GM18498 (cell line): ENCODE data around the gene KLHL2.

Source experiments
- ATAC-seq: cut with Tn5 transposase; IDR thresholded peaks from one replicate; pipeline ENCODE4 v1.9.1; 2021; ENCODE audit warnings: mild to moderate bottlenecking, moderate library complexity; ENCODE audit not compliant: unreplicated experiment

KLHL2 gene

DNA sequence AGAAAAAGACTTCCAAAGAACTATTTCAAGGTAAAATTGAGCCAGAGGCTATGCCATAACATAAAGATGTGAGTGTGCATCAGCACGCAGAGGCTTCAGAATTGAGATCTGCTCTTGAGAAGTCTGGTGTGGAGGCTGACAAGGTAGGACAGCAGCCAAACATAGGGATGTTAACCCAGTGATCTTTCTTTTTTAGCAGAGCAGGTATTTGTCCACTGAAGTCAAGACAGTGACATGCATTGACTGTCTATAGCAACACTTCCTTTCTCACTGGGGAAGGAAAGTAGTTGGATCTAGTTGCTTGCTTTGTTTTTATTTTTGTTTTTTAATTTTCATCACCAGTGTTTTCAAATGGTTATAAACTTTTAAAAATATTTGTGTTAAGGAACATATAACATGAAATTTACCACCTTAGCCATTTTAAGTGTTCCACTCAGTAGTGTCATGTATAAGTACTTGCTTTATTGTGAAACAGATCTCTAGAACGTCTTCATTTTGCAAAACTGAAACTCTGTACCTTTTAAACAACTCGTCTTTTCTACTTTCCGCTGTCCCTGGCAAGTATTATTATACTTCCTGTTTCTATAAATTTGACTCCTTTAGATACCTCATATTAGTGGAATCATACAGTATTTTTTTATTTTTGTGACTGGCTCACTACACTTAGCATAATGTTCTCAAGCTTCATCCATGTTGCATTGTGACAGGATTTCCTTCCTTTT is 79.4 kb downstream of the KLHL2 start:
- peak; percentile 84 for ATAC-seq

DNA sequence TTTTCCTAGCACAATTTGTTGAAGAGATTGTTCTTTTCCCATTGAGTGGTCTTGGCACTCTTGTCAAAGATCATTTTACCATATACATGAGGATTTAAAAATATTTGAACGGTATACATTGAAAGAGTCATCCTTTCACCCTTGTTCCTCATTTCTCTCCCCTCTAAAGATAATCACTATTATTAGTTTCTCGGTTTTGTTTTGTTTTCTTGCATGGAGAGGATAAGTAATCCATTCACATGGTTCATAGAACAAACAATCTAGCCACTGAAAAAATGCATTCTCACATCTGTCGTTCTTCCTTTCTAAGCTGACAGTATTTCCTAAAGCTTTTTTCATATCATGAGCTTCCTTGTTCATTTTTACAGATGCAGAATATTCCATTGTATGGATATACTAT is 80.9 kb downstream of the KLHL2 start:
- ATAC-seq = peak; percentile 55

DNA sequence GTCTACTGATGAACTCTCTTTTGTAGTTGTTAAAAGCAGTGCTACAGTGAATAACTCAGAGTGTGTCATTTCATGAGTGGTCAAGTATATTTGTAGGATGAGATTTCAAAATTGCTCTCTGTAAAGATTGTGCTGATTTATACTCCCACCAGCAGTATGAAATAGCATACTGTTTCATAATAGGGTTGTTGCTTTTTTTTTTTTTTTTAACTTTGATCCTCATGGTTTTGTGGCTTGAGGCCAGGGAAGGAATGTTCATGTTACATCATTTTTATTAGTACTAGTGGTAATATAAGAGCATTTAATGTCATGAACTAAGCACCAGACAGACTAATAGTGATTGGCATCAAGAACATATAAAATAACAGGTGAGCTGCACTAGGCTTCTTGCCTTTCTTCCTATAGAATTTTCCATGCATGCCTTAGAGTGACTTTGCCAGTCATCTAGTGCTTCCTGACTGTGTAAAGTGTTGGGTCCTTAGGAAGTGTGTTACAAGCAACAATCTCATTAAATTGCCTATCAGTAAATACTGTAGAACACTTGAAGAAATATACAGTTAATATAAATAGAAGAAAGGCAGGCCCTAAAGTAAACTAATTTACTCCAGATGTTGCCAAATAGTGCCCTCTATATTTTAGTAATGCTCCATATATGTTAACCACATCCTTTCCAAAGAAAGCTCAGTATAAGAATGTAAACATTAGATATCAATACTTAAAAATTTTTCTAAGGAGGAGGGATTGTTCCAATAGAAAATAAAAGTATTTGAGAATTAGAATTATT is 81.5 kb downstream of the KLHL2 start:
- peak; percentile 16 for ATAC-seq

DNA sequence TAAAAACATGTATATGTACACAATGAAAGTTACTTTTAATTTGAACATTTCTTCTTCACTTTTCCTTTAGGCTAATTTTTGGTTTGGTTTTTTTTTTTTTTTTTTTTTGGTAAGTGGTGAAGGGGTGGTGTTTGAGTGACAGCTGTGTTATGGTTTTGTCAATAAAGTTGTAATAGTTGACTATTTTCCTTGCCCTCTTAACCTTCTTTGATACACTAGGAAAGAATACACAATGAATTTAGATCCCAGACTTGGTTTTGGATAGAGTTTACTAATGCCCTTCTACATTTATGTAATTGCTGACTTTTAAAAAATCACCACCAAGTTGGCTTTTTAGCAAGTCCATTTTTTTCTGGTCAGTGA is 82.0 kb downstream of the KLHL2 start:
- ATAC-seq = no peak

DNA sequence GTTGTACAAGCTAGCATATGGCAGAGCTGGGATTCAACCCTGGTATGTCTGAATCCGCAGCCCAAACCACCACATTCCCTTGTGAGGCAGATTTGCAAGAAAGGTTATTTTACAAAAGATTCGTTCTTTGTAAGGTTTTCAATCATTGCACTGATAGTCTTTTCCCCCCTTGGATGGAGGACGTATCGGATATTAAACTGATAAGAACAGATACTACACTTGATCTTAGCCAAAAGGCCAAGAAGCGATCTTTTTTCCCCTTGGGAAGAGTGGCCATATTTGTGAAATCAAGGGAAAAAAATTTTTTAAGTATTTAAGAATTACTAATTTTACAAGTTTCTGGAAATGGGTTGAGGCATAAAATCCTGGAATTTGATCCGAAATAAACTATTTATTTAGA is 85.7 kb downstream of the KLHL2 start:
- no peak for ATAC-seq

DNA sequence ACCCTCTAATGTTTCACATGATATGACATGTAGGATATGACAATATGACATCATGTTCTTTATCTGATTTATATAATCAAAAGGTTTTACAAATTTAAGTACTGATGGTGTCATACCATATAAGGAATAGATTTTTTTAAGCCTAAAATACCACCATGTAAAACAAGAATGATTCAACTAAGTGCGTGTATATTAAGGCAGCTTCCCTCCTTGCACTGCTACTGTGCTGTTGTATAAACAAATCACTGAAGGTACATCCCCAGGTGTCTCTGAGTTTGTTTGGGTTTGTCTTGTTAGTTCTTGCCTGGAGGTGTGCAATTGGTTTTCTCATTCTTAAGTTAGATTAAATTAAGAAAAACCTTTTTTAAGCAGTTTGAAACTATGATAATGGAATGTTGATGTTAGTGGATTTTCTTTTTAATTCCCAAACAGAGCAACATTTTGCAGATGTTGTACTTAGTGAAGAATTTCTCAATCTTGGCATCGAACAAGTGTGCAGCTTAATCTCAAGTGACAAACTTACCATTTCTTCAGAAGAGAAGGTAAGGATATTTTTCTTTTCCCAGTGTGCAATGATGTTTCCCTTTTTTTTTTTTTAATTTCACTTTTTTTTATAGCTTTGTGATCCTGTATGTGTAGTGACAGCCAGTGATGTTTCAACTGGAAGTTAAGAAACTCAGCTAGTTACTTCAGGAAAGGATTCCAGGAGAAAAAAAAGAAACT is 86.7 kb downstream of the KLHL2 start:
- no peak for ATAC-seq

DNA sequence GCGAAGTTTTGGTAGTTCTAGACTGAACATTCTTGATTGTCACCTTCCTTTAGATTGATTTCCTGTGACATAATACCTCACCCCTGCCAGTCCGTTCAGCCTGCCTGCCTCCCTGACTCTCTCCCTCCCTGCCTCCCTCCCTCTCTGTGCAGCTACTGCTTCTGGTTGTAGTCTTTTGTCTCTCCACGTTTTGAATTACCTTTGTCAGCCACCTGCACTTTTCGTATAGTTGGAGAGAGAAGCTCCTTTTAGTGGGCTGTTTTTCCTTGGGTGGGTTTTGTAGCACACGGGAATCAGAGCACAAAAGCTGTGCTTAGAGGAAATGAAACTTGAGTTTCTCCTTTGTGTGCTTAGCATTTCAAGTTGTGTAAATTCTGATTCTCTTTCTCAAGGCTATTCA is 87.5 kb downstream of the KLHL2 start:
- ATAC-seq = peak; percentile 97

DNA sequence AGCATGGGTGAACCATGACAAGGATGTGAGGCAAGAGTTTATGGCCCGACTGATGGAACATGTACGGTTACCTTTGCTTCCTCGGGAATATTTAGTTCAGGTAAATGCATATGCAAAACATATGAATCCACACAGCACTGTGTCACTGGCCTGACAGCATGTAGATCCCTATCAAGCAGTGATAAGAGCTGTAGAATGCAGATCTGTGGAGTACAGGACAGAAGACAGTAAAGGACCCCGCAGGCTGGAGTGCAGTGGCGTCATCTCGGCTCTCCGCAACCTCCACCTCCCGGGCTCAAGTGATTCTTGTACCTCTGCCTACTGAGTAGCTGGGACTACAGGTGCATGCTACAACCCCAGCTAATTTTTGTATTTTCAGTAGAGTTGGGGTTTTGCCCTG is 90.3 kb downstream of the KLHL2 start:
- no peak for ATAC-seq

DNA sequence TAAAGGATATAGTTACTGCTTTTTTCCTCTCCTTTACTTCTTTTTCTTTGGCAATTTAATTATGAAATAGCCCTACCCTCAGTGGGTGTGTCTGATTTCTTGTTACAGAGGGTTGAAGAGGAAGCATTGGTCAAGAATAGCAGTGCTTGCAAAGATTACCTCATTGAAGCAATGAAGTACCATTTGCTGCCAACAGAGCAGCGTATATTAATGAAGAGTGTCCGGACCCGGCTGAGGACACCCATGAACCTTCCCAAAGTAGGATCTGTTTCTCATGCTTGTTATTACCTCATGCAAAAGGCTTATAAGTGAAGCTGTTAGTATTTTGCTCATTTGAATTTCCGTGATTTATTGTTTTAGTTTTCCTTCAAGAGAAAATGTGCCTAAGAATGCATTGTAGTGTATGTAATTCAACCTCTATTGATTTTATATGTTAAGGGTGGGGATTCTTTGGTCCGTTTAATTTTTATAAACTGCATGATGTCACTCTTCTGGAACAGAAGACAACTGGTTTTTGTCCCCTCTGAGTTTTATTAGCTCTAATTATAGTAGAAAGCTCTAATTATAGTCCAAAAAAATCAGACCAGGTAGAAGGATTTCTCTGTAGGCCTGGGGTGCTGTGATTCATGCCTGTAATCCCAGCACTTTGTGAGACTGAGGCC is 92.2 kb downstream of the KLHL2 start:
- ATAC-seq = no peak

DNA sequence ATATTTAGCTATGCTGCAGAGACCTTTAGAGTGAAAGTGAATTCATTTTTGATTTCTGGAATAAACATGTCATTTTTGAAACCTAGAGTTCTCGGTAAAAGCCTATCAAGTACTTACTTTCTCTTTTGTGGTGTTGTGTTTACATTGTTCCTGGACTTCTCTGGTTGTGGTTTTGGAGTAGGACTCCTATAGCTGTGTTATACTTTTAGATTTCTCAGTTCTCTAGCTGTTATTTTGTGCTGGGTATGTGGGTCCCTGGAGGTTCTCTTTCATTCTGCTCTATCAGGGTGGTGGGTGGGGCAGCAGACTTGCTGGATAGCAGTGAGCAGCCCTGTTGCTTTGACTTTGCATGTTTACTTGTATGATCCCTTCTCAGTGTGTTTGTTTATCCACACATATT is 94.5 kb downstream of the KLHL2 start:
- ATAC-seq = peak; percentile 86

DNA sequence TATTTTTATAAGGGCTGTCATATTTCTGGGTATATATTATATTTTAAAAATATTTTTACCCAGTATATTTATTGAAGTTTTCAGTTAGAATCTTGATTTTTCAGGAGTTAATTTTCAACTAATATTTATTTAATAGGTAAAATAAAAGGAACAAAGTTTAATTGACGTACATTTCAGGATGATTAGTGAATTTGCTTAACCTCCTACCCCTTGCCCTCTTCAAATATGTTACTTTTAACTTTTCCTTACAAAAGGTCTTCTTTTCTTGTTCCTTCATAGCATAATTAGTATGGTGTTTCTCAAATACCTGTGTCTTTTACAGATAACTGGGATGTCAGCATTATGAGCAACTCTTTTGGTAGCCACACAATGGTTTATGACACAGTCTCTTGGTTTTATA is 95.3 kb downstream of the KLHL2 start:
- ATAC-seq = no peak

DNA sequence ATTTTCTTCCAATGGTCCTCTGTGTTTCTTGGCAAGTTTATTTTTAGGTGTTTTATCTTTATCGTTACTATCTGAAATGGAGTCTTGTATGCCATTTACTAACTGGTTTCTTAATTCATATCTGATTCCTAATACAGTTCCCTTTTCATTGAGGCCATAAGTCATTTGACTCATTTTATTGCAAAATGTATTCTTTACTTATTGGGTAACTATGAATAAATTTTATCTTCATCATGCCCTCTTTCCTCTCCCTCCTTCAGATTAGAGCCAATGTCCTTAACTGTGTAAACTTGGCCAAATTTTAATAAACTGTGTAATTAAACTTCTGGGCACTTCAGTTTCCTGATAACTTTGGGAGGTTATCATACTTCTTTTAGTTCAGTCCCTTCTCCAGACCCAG is 100.8 kb downstream of the KLHL2 start:
- ATAC-seq = no peak

DNA sequence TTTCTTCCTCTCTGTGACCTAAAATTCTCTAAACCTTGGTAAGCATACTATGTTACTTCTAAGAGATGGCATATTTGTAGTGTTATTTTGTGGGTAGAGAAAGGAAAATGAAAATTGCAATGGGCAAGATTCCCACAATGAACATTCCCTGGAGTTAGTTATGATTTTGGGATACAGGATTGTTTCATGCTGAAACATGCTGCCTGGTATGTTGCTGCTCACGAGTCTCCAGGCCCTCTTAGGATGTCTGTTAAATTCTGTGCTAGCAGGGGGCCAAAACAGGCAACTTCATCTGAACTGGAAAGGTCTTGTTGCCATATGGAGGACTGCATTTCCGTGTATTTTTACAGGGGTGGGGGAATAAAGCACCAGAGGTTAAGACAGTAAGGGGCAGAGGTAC is 101.2 kb downstream of the KLHL2 start:
- ATAC-seq = no peak

DNA sequence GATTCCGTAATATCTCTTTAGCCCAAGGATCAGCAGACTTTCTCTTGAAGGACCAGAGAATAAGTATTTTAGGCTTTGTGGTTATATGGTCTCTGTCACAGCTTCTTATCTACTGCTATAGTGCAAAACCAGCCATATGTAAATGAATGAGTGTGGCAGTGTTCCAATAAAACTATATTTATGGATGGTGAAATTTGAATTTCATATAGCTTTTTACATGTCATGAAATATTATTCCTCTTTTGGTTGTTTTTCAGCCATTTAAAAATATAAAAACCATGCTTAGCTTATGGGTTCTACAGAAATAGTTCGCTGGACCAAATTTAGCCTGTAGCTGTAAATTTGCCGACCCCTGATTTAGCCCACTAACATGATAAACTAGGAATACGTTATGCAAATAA is 102.1 kb downstream of the KLHL2 start:
- ATAC-seq = no peak

DNA sequence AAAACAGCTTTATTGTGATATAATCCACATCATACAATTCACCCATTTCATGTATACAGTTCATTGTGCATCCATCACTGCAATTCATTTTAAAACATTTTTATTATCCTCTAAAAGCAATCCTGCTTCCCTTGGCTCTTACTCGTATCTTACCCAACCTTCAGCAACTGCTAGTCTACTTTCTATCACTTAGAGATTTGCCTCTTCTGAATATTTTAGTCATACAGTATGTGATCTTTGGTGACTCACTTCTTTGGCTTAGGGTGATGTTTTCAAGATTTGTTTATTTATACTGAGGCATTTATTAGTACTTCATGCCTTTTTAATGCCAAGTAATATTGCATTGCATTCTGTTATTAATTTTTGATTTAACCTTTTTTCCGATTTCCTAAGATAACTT is 105.1 kb downstream of the KLHL2 start:
- ATAC-seq = no peak

DNA sequence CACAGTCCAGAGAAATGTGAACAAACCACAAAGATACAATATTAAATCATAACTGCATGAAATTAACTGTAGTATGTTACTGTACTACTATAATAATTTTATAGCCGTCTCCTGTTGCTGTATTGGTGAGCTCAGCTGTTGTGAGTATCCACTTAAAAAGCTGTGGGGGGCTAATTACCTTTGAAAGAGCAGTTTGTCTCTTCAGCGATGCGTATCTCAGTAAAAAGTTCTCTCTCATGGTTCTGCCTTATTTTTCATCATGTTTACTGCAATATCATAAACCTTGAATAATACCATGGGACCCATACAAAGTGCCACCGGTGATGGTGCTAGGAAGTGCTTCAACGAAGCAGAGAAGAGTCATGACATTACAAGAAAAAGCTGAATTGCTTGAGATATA is 111.7 kb downstream of the KLHL2 start:
- no peak for ATAC-seq

DNA sequence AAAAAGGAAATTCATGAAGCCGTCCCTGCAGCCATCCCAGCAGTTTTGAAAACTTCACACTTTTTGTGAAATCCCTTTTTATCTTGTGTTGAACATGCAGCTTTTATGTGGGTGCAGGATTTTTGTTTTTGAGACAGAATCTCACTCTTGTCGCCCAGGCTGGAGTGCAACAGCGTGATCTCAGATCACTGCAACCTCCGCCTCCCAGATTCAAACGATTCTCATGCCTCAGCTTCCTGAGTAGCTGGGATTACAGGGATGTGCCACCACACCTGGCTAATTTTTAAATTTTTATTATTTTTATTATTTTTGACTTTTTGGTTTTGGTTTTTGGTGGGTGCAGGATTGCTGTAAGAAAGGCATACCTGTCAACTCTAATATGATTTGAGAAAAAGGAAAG is 112.1 kb downstream of the KLHL2 start:
- ATAC-seq = no peak

DNA sequence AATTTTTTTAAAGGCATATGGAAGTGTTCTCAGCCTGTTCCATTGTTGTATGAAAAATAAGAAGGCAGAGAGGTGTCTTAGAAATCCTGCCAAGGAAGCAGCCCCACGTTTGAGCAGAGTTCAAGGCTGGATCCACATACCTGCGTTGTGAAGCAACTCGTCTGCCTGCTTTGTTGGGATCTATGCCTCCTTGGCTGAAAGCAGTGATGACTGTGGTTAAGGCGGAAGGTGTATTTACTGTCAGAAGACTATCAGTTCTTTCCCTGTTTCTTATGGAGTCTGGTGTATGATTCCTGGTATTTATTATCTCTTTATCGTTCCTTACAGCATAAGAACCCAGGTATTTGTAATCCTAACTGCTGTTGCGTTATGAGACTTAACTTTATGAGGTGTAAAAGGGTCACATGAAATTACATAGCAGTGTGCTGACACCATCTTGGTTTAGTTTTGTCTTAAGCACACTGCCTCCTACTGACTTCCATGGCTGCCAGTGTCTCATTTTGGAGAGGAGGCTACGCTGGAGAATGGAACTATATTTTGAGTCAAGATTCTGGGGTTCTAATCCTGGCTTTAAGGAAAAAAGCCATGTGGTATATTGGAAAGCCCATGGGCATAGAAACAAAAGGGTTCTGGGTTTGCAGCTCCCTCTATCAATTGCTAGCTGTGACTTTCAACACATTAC is 117.0 kb downstream of the KLHL2 start:
- no peak for ATAC-seq

DNA sequence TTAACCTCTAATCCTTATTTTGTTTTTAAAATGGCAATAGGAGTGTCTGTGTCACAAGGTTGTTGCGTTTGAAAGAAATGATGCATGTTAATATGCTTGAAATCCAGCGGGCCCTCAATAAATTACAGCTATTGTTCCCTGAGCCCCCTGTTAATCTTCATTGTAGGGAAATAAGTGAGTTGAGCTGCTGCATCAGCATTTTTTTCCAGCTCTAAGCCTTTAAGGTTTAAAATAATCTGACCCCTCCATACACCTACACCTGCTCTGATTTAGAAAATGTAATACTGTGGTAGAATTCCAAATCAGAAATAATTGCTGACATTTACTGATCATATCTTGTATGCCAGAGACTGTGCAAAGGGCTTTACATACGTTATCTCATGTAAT is 117.5 kb downstream of the KLHL2 start:
- ATAC-seq = no peak

DNA sequence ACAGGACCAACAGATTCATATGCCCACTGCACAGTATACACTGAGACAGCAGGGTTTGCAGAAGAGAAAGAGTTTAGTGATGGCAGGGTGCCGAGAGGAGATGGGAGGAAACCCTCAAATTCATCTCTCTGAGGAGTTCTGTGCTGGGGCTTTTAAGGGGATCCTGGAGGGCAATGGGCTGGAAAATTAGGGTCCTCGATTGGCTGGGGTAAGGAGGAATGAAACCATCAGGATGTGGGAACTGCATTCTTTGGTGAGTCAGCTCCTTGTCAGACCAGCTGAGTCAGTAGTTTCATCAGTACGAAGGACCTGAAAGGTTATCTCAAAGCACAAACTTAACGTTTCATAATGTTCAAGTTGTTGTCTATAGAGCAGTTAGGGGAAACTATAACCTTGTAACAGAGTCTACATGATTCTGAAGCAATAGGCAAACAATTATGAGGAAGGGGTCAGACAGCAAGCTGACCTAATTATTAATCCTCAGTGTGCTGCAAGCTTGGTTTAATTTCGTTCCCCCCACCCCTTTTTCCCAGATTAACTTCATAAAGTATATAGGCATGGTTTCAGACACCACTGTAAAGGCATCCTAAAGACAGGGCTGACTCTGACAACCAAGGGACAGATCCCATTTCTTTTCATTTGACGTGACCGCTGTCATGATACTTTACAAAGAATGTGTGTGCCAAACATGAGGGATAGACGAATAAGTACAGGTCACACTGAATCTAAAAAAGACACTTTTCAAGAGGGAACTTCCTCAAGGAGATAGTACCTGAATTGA is 118.6 kb downstream of the KLHL2 start:
- no peak for ATAC-seq
